Esophagus squamous epithelium (tissue), 5 donors: ENCODE data around the gene CRYBG1. TPM values are rescaled to one million over a fixed set of nuclear protein-coding genes. Genes with fewer than 3 reads are reported as not detected.
A peak's percentile ranks its signal among the peaks of the same experiment; 100 is the strongest.

Source experiments
- DNase-seq: peaks from one replicate; lab custom pipeline; 2025; lab: John Stamatoyannopoulos, UW
- H3K27ac ChIP-seq, 4 donors: fragments of 200-600 bp; sonication (generic); one replicate each; pipeline ENCODE4 v1.5.1; 2016 to 2019; ENCODE audit warnings: mild to moderate bottlenecking in 1 of 4
- H3K27me3 ChIP-seq, 4 donors: fragments of 200-600 bp; sonication (generic); 1 replicate in 3 of 4; 2 replicates in 1 of 4; pipeline versions ENCODE4 v1.5.1 to v1.6.0; 2017 to 2021; ENCODE audit warnings: antibody characterized with exemption in 1 of 4
- H3K36me3 ChIP-seq, 3 donors: fragments of 200-600 bp; sonication (generic); one replicate each; pipeline ENCODE4 v1.5.1; 2016 to 2019
- H3K4me1 ChIP-seq, 3 donors: fragments of 200-600 bp; sonication (generic); one replicate each; pipeline ENCODE4 v1.5.1; 2017 to 2019
- H3K4me3 ChIP-seq, 4 donors: fragments of 200-600 bp; sonication (generic); 1 replicate in 3 of 4; 2 replicates in 1 of 4; pipeline ENCODE4 v1.5.1; 2016 to 2019; ENCODE audit warnings: mild to moderate bottlenecking in 2 of 4, moderate library complexity in 1 of 4
- H3K9me3 ChIP-seq, 3 donors: fragments of 200-600 bp; sonication (generic); one replicate each; pipeline ENCODE4 v1.5.1; 2016 to 2019
- POLR2A ChIP-seq, 4 donors: fragments of 450-650 bp; IDR thresholded peaks; one replicate each; pipeline ENCODE4 v1.6.1; 2017; ENCODE audit warnings: antibody characterized with exemption in 4 of 4, mild to moderate bottlenecking in 4 of 4, moderate library complexity in 3 of 4
- WGBS, 2 donors: methylation state at CpG; one replicate each; pipeline ENCODE4 v1.1.5; 2018; 5-methylcytosine and 5-hydroxymethylcytosine counted together
- intact Hi-C: fragments of 100-400 bp; cut with DNase I; formaldehyde crosslinking; loops from one replicate; pipeline ENCODE4 v1.15.0; 2022
- total RNA-seq, 4 donors: library from RNA; depleted of rRNA; stranded (reverse); fragments of >200 nt; gene quantifications; one replicate each; pipeline ENCODE4 v1.1.0, GENCODE V29; 2016
- TF ChIP-seq, protein P1 (sequence below), 6 experiments: fragments of 450-650 bp in 4 of 6; fragments of 200-600 bp in 2 of 6; sonication (generic) in 2 of 6; IDR thresholded peaks; one replicate each; pipeline ENCODE4 v1.5.1; 2016 to 2019; ENCODE audit warnings: antibody characterized with exemption in 6 of 6, mild to moderate bottlenecking in 4 of 6, moderate library complexity in 4 of 6
- donor health status: DM: yes; HTN: yes; CAD: no.

The CRYBG1 gene
- total RNA-seq, 4 donors from 2014 or later, result 119 to 185 (median 153) TPM

DNA sequence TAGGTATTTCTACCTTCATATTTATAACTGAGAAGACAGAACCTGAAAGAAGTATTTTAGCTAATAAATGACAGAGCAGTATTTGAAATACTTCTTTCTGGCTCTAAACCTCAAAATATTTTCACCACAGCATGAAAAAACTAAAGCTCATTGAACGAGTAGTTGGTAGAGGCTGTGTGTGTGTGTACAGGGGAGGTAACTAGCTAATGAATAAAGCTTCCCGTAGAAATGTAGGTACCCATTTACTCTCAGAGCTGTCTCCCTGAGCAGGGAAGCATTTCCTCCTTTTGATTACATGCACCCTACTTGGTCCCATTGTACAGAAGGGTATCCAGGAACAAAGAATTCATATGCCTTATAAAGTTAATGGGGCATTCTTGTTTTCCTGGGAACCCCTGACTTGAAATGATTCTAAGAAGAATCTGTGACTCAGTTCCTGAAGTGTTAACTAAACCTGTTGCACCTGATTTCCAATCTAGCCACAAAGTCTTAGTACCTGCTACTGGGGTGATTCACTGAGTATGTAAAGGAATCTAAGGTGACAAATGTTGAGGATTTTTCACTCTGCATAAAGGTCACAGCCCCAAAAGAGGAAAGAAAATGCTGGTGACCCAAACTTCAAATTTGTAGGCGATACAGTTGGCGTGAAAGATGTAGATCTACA lies 12.5 kb downstream of the CRYBG1 start:
- no peak for TF ChIP-seq POLR2A (IDR thresholded peaks at IDR 0.05)
- TF ChIP-seq, protein P1, sequence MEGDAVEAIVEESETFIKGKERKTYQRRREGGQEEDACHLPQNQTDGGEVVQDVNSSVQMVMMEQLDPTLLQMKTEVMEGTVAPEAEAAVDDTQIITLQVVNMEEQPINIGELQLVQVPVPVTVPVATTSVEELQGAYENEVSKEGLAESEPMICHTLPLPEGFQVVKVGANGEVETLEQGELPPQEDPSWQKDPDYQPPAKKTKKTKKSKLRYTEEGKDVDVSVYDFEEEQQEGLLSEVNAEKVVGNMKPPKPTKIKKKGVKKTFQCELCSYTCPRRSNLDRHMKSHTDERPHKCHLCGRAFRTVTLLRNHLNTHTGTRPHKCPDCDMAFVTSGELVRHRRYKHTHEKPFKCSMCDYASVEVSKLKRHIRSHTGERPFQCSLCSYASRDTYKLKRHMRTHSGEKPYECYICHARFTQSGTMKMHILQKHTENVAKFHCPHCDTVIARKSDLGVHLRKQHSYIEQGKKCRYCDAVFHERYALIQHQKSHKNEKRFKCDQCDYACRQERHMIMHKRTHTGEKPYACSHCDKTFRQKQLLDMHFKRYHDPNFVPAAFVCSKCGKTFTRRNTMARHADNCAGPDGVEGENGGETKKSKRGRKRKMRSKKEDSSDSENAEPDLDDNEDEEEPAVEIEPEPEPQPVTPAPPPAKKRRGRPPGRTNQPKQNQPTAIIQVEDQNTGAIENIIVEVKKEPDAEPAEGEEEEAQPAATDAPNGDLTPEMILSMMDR (IDR thresholded peaks at IDR 0.05), result no peak
- WGBS, 2 donors, result 64 to 89% methylated on average over 4 of the region's 4 CpGs
- DNase-seq, result no peak
- no peaks in the 10 kb centered on the region for H3K27me3 ChIP-seq
- peak overlapping the region in 3 of 4 donors; percentile 60 to 81 (median 76) for H3K27ac ChIP-seq
- no peaks in the 10 kb centered on the region for H3K9me3 ChIP-seq
- intact Hi-C loops, result no loop called here
- no peaks in the 10 kb centered on the region for H3K36me3 ChIP-seq
- H3K4me1 ChIP-seq, result peaks cover 12 to 84% (median 15%) of the 10 kb centered on the region in 3 donors
- no peak overlapping the region for H3K4me3 ChIP-seq

DNA sequence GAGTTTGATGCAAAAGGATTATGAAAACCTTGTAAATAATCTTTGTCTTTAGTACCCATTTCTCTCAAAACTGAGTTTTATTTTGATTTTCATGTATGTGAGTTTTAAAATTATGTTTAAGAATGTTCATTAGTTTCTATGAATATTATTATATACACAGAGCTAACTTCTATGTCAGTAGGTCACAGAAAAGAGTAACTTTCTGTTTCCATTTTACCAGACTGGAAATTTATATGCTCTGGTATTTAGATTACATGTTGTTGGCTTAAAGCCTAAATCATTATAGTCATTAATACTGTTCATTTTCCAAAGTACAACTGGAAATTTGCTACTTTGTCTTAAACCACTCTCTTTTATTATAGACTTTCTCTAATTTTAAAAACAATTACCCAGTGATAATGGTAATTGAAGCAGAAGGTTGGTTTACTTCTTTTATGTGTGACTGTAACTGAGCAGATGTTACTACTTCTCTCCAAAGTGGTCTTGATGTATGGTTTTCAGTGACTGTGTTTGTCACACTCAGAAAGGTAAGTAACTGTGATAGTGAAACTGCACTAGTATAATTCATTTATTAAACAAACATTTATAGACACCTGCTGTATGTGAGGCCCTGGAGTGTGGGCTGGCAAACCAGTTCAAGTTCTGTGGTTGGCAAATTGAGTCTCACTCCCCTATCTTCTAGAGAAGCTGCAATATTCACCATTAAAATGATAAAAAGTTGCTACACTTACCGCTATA lies 13.2 kb downstream of the CRYBG1 start:
- Histone ChIP-seq H3K27me3 (no peaks in the 10 kb centered on the region), H3K27ac (peak overlapping the region in 3 of 4 donors; percentile 36 to 76 (median 60)), H3K9me3 (no peaks in the 10 kb centered on the region), H3K36me3 (no peaks in the 10 kb centered on the region), H3K4me1 (peaks cover 12 to 84% (median 15%) of the 10 kb centered on the region in 3 donors), H3K4me3 (no peak overlapping the region)
- DNase-seq, result no peak
- no peak for TF ChIP-seq POLR2A (IDR thresholded peaks at IDR 0.05)
- TF ChIP-seq, protein P1 (IDR thresholded peaks at IDR 0.05), result no peak
- 83 to 94% methylated on average over 1 of the region's 1 CpG for WGBS, 2 donors
- intact Hi-C loops, result no loop called here

DNA sequence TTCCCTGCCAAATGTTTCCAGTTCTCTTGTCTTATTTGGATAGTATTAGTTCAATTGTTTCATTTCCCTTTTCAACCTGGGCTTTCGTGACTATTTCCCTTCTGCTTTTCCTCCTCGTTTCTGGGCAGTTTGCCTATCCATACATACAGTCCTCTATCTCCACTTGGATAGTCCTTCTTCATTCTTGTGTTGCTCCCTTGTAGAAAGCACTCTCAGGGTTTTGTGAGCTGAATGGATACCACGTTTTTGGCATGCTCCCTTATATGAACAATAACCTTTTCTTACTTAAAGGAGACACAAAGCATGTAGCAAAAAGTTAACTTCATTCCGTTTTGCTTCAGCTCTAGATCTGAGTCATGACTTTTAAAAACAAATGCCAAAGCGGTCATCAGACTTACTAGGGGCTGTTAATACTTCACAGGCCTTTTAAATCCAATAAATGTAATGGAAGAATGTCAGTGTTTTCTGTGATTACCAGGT lies 16.6 kb downstream of the CRYBG1 start:
- no peak overlapping the region for H3K4me3 ChIP-seq
- no peaks in the 10 kb centered on the region for H3K27me3 ChIP-seq
- H3K36me3 ChIP-seq, result no peaks in the 10 kb centered on the region
- H3K4me1 ChIP-seq, result peaks cover 16 to 84% (median 17%) of the 10 kb centered on the region in 3 donors
- no peak for TF ChIP-seq POLR2A (IDR thresholded peaks at IDR 0.05)
- TF ChIP-seq, protein P1 (IDR thresholded peaks at IDR 0.05), result no peak
- H3K27ac ChIP-seq, result peak overlapping the region in 3 of 4 donors; percentile 21 to 63 (median 57)
- H3K9me3 ChIP-seq, result no peaks in the 10 kb centered on the region
- WGBS, 2 donors, result 15 to 19% methylated on average over 5 of the region's 5 CpGs
- intact Hi-C loops, result no loop called here
- DNase-seq, result no peak

DNA sequence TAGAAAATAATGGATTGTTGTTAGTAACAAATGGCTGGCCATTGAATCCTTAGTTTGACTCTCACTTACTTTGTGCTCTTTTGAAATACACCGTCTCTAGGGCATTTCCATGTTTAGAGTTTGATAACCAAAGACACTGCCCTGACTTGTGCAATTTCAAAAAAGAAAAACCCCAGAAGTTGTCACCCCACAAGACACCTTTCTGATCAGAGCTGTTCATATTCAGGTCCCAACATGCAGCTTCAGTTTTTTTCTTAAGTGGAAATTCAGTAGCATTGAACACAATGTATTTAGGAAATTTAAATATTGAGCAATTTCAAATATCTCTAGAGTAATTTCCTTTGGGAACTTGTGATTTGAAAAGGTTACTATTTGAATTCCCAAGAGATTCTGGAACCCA lies 19.4 kb downstream of the CRYBG1 start:
- H3K4me1 ChIP-seq, result peaks cover 10 to 89% (median 17%) of the 10 kb centered on the region in 3 donors
- H3K27me3 ChIP-seq, result no peaks in the 10 kb centered on the region
- no peak for TF ChIP-seq POLR2A (IDR thresholded peaks at IDR 0.05)
- TF ChIP-seq, protein P1 (IDR thresholded peaks at IDR 0.05), result no peak
- DNase-seq, result no peak
- WGBS, 2 donors, result 17 to 63% methylated on average over 1 of the region's 1 CpG
- H3K36me3 ChIP-seq, result no peaks in the 10 kb centered on the region
- intact Hi-C loops, result no loop called here
- H3K4me3 ChIP-seq, result no peak overlapping the region
- H3K27ac ChIP-seq, result peak overlapping the region in 3 of 4 donors; percentile 43 to 77 (median 70)
- no peaks in the 10 kb centered on the region for H3K9me3 ChIP-seq

DNA sequence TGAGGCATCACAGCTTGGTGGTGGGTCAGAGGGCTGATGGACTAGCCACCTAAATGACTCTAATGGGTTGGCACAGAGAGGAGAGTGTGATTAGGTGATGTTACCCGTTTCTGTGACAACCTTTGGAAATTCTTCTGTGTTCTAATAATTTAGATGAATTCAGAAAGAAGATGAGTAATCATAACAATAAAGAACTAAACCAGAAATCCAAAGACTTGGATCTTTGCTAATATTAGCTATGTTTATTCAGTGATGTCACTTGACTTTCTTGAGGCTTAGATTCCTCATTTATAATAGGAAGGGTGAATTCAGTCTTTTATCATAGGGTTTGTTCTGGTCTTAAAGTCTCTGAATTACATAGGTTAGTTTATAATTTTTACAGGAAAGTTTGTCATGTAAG lies 19.9 kb downstream of the CRYBG1 start:
- intact Hi-C loops, result no loop called here
- Histone ChIP-seq H3K36me3 (no peaks in the 10 kb centered on the region), H3K9me3 (no peaks in the 10 kb centered on the region), H3K4me1 (peaks cover 10 to 94% (median 22%) of the 10 kb centered on the region in 3 donors), H3K27ac (peak overlapping the region in 3 of 4 donors; percentile 43 to 77 (median 70)), H3K27me3 (no peaks in the 10 kb centered on the region), H3K4me3 (no peak overlapping the region)
- DNase-seq, result no peak
- no peak for TF ChIP-seq POLR2A (IDR thresholded peaks at IDR 0.05)
- TF ChIP-seq, protein P1 (IDR thresholded peaks at IDR 0.05), result no peak
- 4 to 21% methylated on average over 1 of the region's 1 CpG for WGBS, 2 donors
